ENCODE data around the gene PTPRM.

Gene PTPRM

DNA sequence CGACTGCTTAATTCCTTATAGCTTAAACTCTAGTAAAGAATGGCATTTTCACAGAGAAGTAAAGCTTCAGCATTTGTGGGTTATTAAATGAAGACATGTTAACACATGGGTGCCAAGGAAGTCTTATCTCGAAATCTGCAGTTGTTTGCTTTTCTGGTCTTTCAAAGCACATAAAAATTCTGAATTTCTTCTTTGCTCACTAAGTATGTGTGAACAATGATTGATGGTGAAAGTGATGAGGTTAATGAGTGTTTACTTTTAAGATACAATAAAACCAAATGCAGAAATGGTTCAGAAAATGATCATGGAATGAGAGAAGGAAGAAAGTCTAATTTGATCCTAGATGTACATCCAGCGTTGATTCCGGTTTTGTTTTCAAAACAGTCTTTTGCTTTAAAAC is 807.6 kb downstream of the PTPRM start:
- no peaks in the 10 kb centered on the region for H3K4me1 ChIP-seq (ENCODE audit: control insufficient read depth in 1 of 2, insufficient read depth in 1 of 2, low read depth in 1 of 2, low read length in 1 of 2)
- no peak overlapping the region for H3K27ac ChIP-seq
- no peak overlapping the region for H3K4me3 ChIP-seq (ENCODE audit: low read depth in 1 of 2, low read length in 1 of 2)
- peaks cover under 1% of the 10 kb centered on the region for H3K27me3 ChIP-seq
- TF ChIP-seq, protein P1, sequence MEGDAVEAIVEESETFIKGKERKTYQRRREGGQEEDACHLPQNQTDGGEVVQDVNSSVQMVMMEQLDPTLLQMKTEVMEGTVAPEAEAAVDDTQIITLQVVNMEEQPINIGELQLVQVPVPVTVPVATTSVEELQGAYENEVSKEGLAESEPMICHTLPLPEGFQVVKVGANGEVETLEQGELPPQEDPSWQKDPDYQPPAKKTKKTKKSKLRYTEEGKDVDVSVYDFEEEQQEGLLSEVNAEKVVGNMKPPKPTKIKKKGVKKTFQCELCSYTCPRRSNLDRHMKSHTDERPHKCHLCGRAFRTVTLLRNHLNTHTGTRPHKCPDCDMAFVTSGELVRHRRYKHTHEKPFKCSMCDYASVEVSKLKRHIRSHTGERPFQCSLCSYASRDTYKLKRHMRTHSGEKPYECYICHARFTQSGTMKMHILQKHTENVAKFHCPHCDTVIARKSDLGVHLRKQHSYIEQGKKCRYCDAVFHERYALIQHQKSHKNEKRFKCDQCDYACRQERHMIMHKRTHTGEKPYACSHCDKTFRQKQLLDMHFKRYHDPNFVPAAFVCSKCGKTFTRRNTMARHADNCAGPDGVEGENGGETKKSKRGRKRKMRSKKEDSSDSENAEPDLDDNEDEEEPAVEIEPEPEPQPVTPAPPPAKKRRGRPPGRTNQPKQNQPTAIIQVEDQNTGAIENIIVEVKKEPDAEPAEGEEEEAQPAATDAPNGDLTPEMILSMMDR (IDR thresholded peaks at IDR 0.05), result no peak
- no peaks in the 10 kb centered on the region for H3K36me3 ChIP-seq
- H3K9me3 ChIP-seq, result no peaks in the 10 kb centered on the region

DNA sequence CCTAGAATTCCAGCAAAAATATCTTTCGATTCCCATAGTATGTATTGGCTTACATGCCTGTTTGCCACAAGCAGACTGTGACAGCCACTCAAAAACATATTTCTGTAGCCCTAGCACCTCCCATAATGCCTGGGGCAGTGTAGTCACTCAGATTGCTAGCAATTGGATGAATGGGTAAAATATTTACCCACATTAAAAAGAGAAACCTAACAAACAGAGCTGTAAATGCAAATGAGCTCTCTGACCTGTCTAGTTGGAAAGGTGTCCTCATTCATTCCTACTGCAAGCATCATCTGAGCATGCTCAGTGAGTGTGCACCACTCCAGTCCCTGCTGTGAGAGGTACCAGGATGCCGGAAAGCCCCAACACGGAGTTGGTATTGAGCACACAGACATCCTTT is 808.1 kb downstream of the PTPRM start:
- Histone ChIP-seq H3K36me3 (no peaks in the 10 kb centered on the region), H3K27ac (no peak overlapping the region), H3K9me3 (no peaks in the 10 kb centered on the region), H3K4me1 (ENCODE audit: control insufficient read depth in 1 of 2, insufficient read depth in 1 of 2, low read depth in 1 of 2, low read length in 1 of 2) (no peaks in the 10 kb centered on the region), H3K4me3 (ENCODE audit: low read depth in 1 of 2, low read length in 1 of 2) (no peak overlapping the region), H3K27me3 (no peaks in the 10 kb centered on the region)
- TF ChIP-seq, protein P1 (IDR thresholded peaks at IDR 0.05), result no peak

DNA sequence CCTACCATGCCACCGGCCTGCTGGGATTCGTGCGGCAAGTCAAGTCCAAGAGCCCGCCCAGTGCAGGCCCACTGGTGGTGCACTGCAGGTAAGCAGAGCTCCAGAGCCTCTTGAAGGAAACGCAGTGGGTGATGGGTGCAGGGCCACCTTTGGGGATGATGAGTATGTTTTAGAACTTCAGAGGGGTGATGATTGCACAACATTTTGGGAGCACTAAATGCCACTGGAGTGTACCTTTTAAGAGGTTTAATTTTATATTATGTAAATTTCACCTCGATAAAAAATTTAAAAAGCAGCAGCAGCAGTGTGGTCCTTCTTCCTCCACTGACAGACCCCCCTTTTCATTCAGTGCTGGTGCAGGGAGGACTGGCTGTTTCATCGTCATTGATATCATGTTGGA is 809.0 kb downstream of the PTPRM start:
- TF ChIP-seq, protein P1 (IDR thresholded peaks at IDR 0.05), result no peak
- Histone ChIP-seq H3K27me3 (no peaks in the 10 kb centered on the region), H3K9me3 (no peaks in the 10 kb centered on the region), H3K36me3 (no peaks in the 10 kb centered on the region), H3K27ac (no peak overlapping the region), H3K4me1 (ENCODE audit: control insufficient read depth in 1 of 2, insufficient read depth in 1 of 2, low read depth in 1 of 2, low read length in 1 of 2) (no peaks in the 10 kb centered on the region), H3K4me3 (ENCODE audit: low read depth in 1 of 2, low read length in 1 of 2) (no peak overlapping the region)

DNA sequence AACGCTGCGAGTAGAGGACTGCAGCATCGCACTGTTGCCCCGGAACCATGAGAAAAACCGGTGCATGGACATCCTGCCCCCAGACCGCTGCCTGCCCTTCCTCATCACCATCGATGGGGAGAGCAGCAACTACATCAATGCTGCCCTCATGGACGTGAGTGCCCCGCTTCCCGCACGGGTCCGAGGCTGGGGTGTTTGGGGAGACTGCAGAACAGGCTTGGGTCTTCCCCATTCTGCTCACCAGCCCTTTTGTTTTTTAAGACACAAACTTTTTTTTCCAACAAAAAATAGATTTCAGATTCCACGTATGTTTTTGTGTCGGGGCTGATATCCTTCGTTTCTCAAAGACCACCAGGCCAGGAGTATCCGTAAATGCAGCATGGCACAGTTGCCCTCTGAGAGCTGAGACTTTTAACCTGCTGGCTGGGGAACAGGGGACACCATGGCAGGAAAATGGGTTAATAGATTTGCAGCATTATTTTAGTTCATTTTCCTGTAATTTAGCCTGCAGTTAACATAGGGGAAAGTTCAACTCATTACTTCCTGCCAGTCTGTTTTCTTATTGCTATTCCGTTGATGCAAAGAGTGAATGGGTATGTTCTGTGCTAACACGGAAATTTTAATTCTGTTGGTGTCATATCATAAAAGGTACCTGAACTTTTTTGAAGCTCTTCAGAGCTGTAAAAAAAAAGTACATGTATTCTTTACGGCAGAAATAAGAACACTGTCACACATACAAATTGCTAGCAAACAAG is 812.2 kb downstream of the PTPRM start:
- no peak overlapping the region for H3K27ac ChIP-seq
- TF ChIP-seq, protein P1 (IDR thresholded peaks at IDR 0.05), result no peak
- no peaks in the 10 kb centered on the region for H3K27me3 ChIP-seq
- no peaks in the 10 kb centered on the region for H3K9me3 ChIP-seq
- H3K4me3 ChIP-seq (ENCODE audit: low read depth in 1 of 2, low read length in 1 of 2), result no peak overlapping the region
- no peaks in the 10 kb centered on the region for H3K4me1 ChIP-seq (ENCODE audit: control insufficient read depth in 1 of 2, insufficient read depth in 1 of 2, low read depth in 1 of 2, low read length in 1 of 2)
- H3K36me3 ChIP-seq, result no peaks in the 10 kb centered on the region

DNA sequence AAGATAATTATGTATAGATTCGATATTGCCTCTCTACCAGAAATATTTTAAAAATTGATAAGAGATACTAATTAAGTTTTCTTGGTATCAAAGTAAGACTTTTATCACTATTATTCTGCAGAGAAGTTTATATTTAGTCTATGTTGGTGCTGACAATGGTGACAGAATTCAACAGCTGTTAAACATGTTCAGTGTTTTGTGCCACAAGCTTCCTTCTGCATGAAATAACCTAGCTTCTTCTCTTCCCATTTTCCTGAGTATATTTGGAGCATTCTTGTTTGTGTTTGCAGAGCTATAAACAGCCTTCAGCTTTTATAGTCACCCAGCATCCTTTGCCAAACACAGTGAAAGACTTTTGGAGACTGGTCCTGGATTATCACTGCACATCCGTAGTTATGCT is 812.9 kb downstream of the PTPRM start:
- TF ChIP-seq, protein P1 (IDR thresholded peaks at IDR 0.05), result no peak
- Histone ChIP-seq H3K4me3 (ENCODE audit: low read depth in 1 of 2, low read length in 1 of 2) (no peak overlapping the region), H3K4me1 (ENCODE audit: control insufficient read depth in 1 of 2, insufficient read depth in 1 of 2, low read depth in 1 of 2, low read length in 1 of 2) (no peaks in the 10 kb centered on the region), H3K36me3 (no peaks in the 10 kb centered on the region), H3K27me3 (no peaks in the 10 kb centered on the region), H3K9me3 (no peaks in the 10 kb centered on the region), H3K27ac (no peak overlapping the region)

Measured in neutrophil (primary cell).